HepG2 (cell line): ENCODE results near the gene BEND3. TPM values are rescaled to one million over a fixed set of nuclear protein-coding genes. Genes with fewer than 3 reads are reported as not detected.

ENCODE experiments used
- ATAC-seq: fragments of 200-7000 bp; cut with Tn5 transposase; 3 replicates; pipeline ENCODE4 v1.9.1; 2020; ENCODE audit warnings: mild to moderate bottlenecking, moderate library complexity
- BruUV-seq: library from RNA; stranded (reverse); fragments of 400-500 nt; replicated peaks from 2 replicates; lab custom pipeline; 2021; lab: Mats Ljungman, UMichigan
- CTCF ChIA-PET: fragments of 300-600 bp; formaldehyde crosslinking; extraction: SDS; loops from one replicate; lab custom pipeline; 2021; ENCODE audit warnings: low total read pairs, inconsistent platforms, low intra/inter-chr PET ratio; lab: Yijun Ruan, JAX
- POLR2A ChIA-PET: fragments of 350-600 bp; sonication (Branson Sonifier 250); formaldehyde crosslinking; loops from one replicate; lab custom pipeline; 2020; ENCODE audit warnings: antibody characterized with exemption, inconsistent platforms; lab: Yijun Ruan, JAX
- DNase-seq: peaks from one replicate; pipeline ENCODE4 v3.0.0-alpha.2; 2015; ENCODE audit warnings: low spot score
- FAIRE-seq: peaks from 3 replicates; lab custom pipeline; 2011; peaks lifted over from hg19 to GRCh38; lab: Jason Lieb, UNC
- H2AFZ ChIP-seq: one replicate; pipeline ENCODE4 v1.6.1; 2011; ENCODE audit warnings: low read length, inconsistent platforms
- H3K27ac ChIP-seq: fragments of 300-600 bp; 3 replicates; pipeline ENCODE4 v1.8.0; 2011; ENCODE audit warnings: mixed run types, mild to moderate bottlenecking, mixed read lengths, low read length, inconsistent platforms; ENCODE audit not compliant: insufficient read depth; ENCODE audit errors: extremely low read length
- H3K27me3 ChIP-seq, 2 experiments: fragments of 200-600 bp in 1 of 2; 2 replicates in 1 of 2; 3 replicates in 1 of 2; pipeline versions ENCODE4 v1.6.0 to v1.8.0; 2011; ENCODE audit warnings: low read length in 2 of 2, mild to moderate bottlenecking in 2 of 2, moderate library complexity in 2 of 2, inconsistent platforms in 1 of 2; ENCODE audit not compliant: insufficient read depth in 2 of 2, control insufficient read depth in 1 of 2
- H3K36me3 ChIP-seq, 2 experiments: fragments of 200-600 bp in 1 of 2; replicated peaks in 1 of 2; 2 replicates in 1 of 2; 3 replicates in 1 of 2; pipeline versions ENCODE4 v1.5.1 to v1.8.0; 2011; ENCODE audit warnings: low read length in 2 of 2, inconsistent platforms in 1 of 2; ENCODE audit not compliant: insufficient read depth in 2 of 2, control insufficient read depth in 1 of 2
- H3K4me1 ChIP-seq: 2 replicates; pipeline ENCODE4 v1.5.1; 2012; ENCODE audit warnings: low read length, inconsistent platforms; ENCODE audit not compliant: insufficient read depth
- H3K4me2 ChIP-seq: 2 replicates; pipeline ENCODE4 v1.6.0; 2011; ENCODE audit warnings: low read depth, low read length, inconsistent platforms
- H3K4me3 ChIP-seq, 3 experiments: fragments of 200-600 bp in 1 of 3; sonication (generic), shearing (Covaris generic) in 1 of 3; replicated peaks in 1 of 3; 2 replicates each; pipeline ENCODE4 v1.5.1; 2011 to 2016; ENCODE audit warnings: low read length in 3 of 3, inconsistent platforms in 2 of 3, low read depth in 2 of 3, mild to moderate bottlenecking in 2 of 3, control low read depth in 1 of 3, mixed read lengths in 1 of 3; ENCODE audit not compliant: insufficient read depth in 1 of 3
- H3K79me2 ChIP-seq: one replicate; pipeline ENCODE4 v1.6.1; 2011; ENCODE audit warnings: low read length, inconsistent platforms; ENCODE audit not compliant: insufficient read depth
- H3K9ac ChIP-seq: 2 replicates; pipeline ENCODE4 v1.6.0; 2011; ENCODE audit warnings: mild to moderate bottlenecking, low read depth, low read length, inconsistent platforms; ENCODE audit not compliant: insufficient read depth
- H3K9me3 ChIP-seq: 2 replicates; pipeline ENCODE4 v1.5.1; 2012; ENCODE audit warnings: mild to moderate bottlenecking, low read length
- H4K20me1 ChIP-seq: 2 replicates; pipeline ENCODE4 v1.6.0; 2011; ENCODE audit warnings: inconsistent platforms, mild to moderate bottlenecking, low read length, moderate library complexity; ENCODE audit not compliant: insufficient read depth
- ARNT ChIP-seq: fragments of 450-650 bp; IDR thresholded peaks from 2 replicates; pipeline ENCODE4 v1.6.1; 2017
- FOSL2 ChIP-seq: sonication (generic); formaldehyde crosslinking; IDR thresholded peaks from 2 replicates; pipeline ENCODE4 v1.4.0; 2020; ENCODE audit warnings: missing genetic modification reagents
- GABPB1 ChIP-seq: IDR thresholded peaks from 2 replicates; pipeline ENCODE4 v1.6.1; 2016; ENCODE audit warnings: mild to moderate bottlenecking, missing genetic modification reagents, moderate library complexity, missing compliant biosample characterization
- GPN1 ChIP-seq: sonication (generic); formaldehyde crosslinking; IDR thresholded peaks from 2 replicates; pipeline ENCODE4 v1.5.1; 2020; ENCODE audit warnings: missing genetic modification reagents, borderline replicate concordance
- NFIC ChIP-seq: IDR thresholded peaks from 2 replicates; pipeline ENCODE4 v1.6.1; 2012; ENCODE audit warnings: mild to moderate bottlenecking, low read length, inconsistent platforms
- PAWR ChIP-seq: sonication (generic); formaldehyde crosslinking; IDR thresholded peaks from 2 replicates; pipeline ENCODE4 v1.4.0; 2020; ENCODE audit warnings: missing genetic modification reagents, mild to moderate bottlenecking, borderline replicate concordance
- PRDM4 ChIP-seq: sonication (generic); formaldehyde crosslinking; IDR thresholded peaks from 2 replicates; pipeline ENCODE4 v1.9.0; 2021; ENCODE audit warnings: missing genetic modification reagents, borderline replicate concordance
- SKI ChIP-seq: fragments of 450-650 bp; IDR thresholded peaks from one replicate; pipeline ENCODE4 v1.6.1; 2018; ENCODE audit warnings: mild to moderate bottlenecking; ENCODE audit not compliant: partially characterized antibody
- TEAD3 ChIP-seq: optimal IDR thresholded peaks from 2 replicates; pipeline ENCODE3; 2016; ENCODE audit warnings: borderline replicate concordance
- THAP11 ChIP-seq: IDR thresholded peaks from 2 replicates; pipeline ENCODE4 v1.6.1; 2016; ENCODE audit warnings: missing biosample characterization, missing genetic modification reagents
- ZNF280B ChIP-seq: sonication (generic); formaldehyde crosslinking; IDR thresholded peaks from 2 replicates; pipeline ENCODE4 v1.5.0; 2020; ENCODE audit warnings: missing genetic modification reagents, mild to moderate bottlenecking, borderline replicate concordance
- ZNF431 ChIP-seq: sonication (generic); formaldehyde crosslinking; IDR thresholded peaks from 2 replicates; pipeline ENCODE4 v1.9.0; 2022; ENCODE audit warnings: missing genetic modification reagents, low read depth, mild to moderate bottlenecking, borderline replicate concordance
- ZNF552 ChIP-seq: sonication (generic); formaldehyde crosslinking; IDR thresholded peaks from 2 replicates; pipeline ENCODE4 v1.9.0; 2022; ENCODE audit warnings: missing genetic modification reagents, mild to moderate bottlenecking, borderline replicate concordance
- ZNF761 ChIP-seq: sonication (generic); formaldehyde crosslinking; conservative IDR thresholded peaks from 2 replicates; pipeline ENCODE4 v1.4.0; 2020; ENCODE audit warnings: mild to moderate bottlenecking, missing genetic modification reagents
- ZNF777 ChIP-seq: sonication (generic); formaldehyde crosslinking; IDR thresholded peaks from 2 replicates; pipeline ENCODE4 v1.4.0; 2020; ENCODE audit warnings: missing genetic modification reagents
- WGBS: methylation state at CpG from one replicate; pipeline ENCODE4 v1.1.6; 2017; ENCODE audit warnings: low lambda C conversion rate; 5-methylcytosine and 5-hydroxymethylcytosine counted together
- in situ Hi-C: cut with HindIII; loops from 2 replicates; pipeline ENCODE4 v1.10.0; 2017; ENCODE audit warnings: low pct_unique_long_range_greater_than_20kb; ENCODE audit not compliant: extremely low pct_ligation_motif_present
- intact Hi-C: fragments of 100-400 bp; cut with micrococcal nuclease; formaldehyde crosslinking; loops from one replicate; pipeline ENCODE4 v1.10.0; 2022; ENCODE audit not compliant: unreplicated experiment
- polyA plus RNA-seq, 8 experiments: library from polyadenylated mRNA; depleted of rRNA in 3 of 8; stranded (reverse) in 7 of 8; unstranded in 1 of 8; fragments of >200 nt; fragmentation: Illumina TruSeq in 4 of 8; extraction: Trizol in 4 of 8; gene quantifications; 2 replicates each; pipeline versions ENCODE4 v1.2.1 to v1.2.3, GENCODE V29; 2011 to 2016; ENCODE audit warnings: low read depth in 4 of 8, missing spikeins in 1 of 8, mixed read lengths in 1 of 8; ENCODE audit not compliant: insufficient read depth in 1 of 8
- total RNA-seq, 5 experiments: library from RNA; depleted of rRNA; stranded (reverse); fragments of >200 nt; fragmentation: Illumina TruSeq; extraction: Trizol; gene quantifications; 2 replicates each; pipeline ENCODE4 v1.2.3, GENCODE V29; 2016; ENCODE audit warnings: low read depth in 1 of 5
- TF ChIP-seq, protein P1 (sequence below): sonication (generic); formaldehyde crosslinking; IDR thresholded peaks from 2 replicates; pipeline ENCODE4 v1.5.1; 2020; ENCODE audit warnings: missing genetic modification reagents, mild to moderate bottlenecking, borderline replicate concordance
- TF ChIP-seq, protein P2 (sequence below): IDR thresholded peaks from 2 replicates; pipeline ENCODE4 v1.6.1; 2016; ENCODE audit warnings: missing genetic modification reagents, missing compliant biosample characterization

The BEND3 gene
- total and polyA plus RNA-seq, 2 of the 13 experiments (the other 11 are each of a cell fraction or from before 2014, with no cell fraction given), result 1.4 to 5.8 TPM

- intact Hi-C loops (no loop called here), in situ Hi-C loops (no loop called here)
- ChIA-PET CTCF (no interaction called here), POLR2A (interaction anchor here (2.1 kb wide), 1 partner anchor 84 kb away, joined by 9 read pairs; no protein-coding TSS in a partner anchor)
- H3K4me1 ChIP-seq, result peaks cover 34% of the 10 kb centered on the region
- H3K79me2 ChIP-seq, result peaks cover 4% of the 10 kb centered on the region
- H4K20me1 ChIP-seq, result no peaks in the 10 kb centered on the region
- no peak overlapping the region for H3K9ac ChIP-seq
- WGBS, result 87% methylated on average over 5 of the region's 5 CpGs
- no peaks in the 10 kb centered on the region for H3K9me3 ChIP-seq
- no peak for FAIRE-seq
- 0 out of 5 replicates have a peak, but pooled peaks cover 0 to 1% of the 10 kb centered on the region in 2 experiments for H3K27me3 ChIP-seq
- H2AFZ ChIP-seq, result no peak overlapping the region
- DNase-seq, result no peak
- no peak overlapping the region for H3K4me2 ChIP-seq
- no peaks in the 10 kb centered on the region for H3K36me3 ChIP-seq
- no peak overlapping the region for H3K27ac ChIP-seq
- no peak overlapping the region for H3K4me3 ChIP-seq
- BruUV-seq, result no TSS peak
- TF ChIP-seq THAP11 (CRISPR knock-in tag), result no peak
- TF ChIP-seq, protein P1, sequence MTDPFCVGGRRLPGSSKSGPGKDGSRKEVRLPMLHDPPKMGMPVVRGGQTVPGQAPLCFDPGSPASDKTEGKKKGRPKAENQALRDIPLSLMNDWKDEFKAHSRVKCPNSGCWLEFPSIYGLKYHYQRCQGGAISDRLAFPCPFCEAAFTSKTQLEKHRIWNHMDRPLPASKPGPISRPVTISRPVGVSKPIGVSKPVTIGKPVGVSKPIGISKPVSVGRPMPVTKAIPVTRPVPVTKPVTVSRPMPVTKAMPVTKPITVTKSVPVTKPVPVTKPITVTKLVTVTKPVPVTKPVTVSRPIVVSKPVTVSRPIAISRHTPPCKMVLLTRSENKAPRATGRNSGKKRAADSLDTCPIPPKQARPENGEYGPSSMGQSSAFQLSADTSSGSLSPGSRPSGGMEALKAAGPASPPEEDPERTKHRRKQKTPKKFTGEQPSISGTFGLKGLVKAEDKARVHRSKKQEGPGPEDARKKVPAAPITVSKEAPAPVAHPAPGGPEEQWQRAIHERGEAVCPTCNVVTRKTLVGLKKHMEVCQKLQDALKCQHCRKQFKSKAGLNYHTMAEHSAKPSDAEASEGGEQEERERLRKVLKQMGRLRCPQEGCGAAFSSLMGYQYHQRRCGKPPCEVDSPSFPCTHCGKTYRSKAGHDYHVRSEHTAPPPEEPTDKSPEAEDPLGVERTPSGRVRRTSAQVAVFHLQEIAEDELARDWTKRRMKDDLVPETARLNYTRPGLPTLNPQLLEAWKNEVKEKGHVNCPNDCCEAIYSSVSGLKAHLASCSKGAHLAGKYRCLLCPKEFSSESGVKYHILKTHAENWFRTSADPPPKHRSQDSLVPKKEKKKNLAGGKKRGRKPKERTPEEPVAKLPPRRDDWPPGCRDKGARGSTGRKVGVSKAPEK (CRISPR knock-in tag), result no peak
- TF ChIP-seq ARNT, result no peak
- no peak for TF ChIP-seq ZNF431 (CRISPR knock-in tag)
- no peak for TF ChIP-seq ZNF761
- TF ChIP-seq ZNF280B, result no peak
- TF ChIP-seq TEAD3 (CRISPR knock-in tag), result no peak
- TF ChIP-seq SKI, result no peak
- no peak for TF ChIP-seq FOSL2
- TF ChIP-seq GABPB1 (CRISPR knock-in tag), result no peak
- TF ChIP-seq PAWR (CRISPR knock-in tag), result no peak
- TF ChIP-seq, protein P2, sequence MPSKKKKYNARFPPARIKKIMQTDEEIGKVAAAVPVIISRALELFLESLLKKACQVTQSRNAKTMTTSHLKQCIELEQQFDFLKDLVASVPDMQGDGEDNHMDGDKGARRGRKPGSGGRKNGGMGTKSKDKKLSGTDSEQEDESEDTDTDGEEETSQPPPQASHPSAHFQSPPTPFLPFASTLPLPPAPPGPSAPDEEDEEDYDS, result no peak
- TF ChIP-seq NFIC, result no peak
- no peak for TF ChIP-seq GPN1 (CRISPR knock-in tag)
- TF ChIP-seq ZNF552 (CRISPR knock-in tag), result no peak
- TF ChIP-seq ZNF777, result no peak
- TF ChIP-seq PRDM4, result no peak
- ATAC-seq, result no peak
Observed at GRCh38 chr6:107030151-107030550, 85.2 kb downstream of the BEND3 start.
